ENCODE results near the gene SDE2. TPM values are rescaled to one million over a fixed set of nuclear protein-coding genes. Genes with fewer than 3 reads are reported as not detected.

SDE2 gene
- total RNA-seq, 1 donor from 2014 or later = 21.5 TPM

DNA sequence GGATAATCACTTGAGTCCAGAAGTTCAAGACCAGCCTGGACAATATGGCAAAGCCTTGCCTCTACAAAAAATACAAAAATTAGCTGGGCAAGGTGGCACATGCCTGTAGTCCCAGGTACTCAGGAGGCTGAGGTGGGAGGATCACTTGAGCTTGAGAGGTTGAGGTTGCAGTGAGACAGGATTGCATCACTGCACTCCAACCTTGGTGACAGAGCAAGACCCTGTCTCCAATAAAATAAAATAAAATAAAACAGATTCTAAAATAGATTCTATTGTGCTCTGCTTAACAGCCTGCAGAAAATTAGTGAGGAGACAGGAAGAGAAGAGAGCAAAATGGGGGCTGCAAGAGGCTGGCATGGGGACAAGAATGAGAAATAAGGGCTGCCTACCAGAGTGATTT lies 7.5 kb upstream of the SDE2 start:
- TF ChIP-seq, protein P1, sequence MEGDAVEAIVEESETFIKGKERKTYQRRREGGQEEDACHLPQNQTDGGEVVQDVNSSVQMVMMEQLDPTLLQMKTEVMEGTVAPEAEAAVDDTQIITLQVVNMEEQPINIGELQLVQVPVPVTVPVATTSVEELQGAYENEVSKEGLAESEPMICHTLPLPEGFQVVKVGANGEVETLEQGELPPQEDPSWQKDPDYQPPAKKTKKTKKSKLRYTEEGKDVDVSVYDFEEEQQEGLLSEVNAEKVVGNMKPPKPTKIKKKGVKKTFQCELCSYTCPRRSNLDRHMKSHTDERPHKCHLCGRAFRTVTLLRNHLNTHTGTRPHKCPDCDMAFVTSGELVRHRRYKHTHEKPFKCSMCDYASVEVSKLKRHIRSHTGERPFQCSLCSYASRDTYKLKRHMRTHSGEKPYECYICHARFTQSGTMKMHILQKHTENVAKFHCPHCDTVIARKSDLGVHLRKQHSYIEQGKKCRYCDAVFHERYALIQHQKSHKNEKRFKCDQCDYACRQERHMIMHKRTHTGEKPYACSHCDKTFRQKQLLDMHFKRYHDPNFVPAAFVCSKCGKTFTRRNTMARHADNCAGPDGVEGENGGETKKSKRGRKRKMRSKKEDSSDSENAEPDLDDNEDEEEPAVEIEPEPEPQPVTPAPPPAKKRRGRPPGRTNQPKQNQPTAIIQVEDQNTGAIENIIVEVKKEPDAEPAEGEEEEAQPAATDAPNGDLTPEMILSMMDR (IDR thresholded peaks at IDR 0.05; ENCODE audit: unreplicated experiment) = no peak
- Mint-ChIP-seq H3K27ac (no peak overlapping the region), H3K27me3 (ENCODE audit: low read depth) (no peaks in the 10 kb centered on the region), H3K36me3 (no peaks in the 10 kb centered on the region), H3K4me3 (no peak overlapping the region), H3K9me3 (no peaks in the 10 kb centered on the region), H3K4me1 (peaks cover 9% of the 10 kb centered on the region)
- DNase-seq (ENCODE audit: low spot score in 2 of 2, unreplicated experiment in 2 of 2) = no peak

DNA sequence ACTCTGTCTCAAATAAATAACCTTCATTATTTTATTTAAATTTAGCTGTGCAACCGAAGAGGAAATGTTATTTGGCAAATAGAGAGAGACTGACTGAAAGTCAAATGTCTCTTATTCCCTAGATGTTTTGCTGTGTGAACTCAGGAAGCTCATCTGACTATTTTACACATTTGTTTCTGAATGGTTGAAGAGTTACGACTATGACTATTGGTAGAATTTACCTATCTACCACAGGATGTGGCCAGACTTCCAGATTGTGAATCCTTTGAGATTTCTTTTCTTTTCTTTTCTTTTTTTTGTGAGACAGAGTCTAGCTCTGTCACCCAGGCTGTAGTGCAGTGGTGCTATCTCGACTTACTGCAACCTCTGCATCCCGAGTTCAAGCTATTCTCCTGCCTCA lies 5.3 kb upstream of the SDE2 start:
- Mint-ChIP-seq H3K27ac (no peak overlapping the region), H3K4me3 (no peak overlapping the region), H3K36me3 (no peaks in the 10 kb centered on the region), H3K27me3 (ENCODE audit: low read depth) (no peaks in the 10 kb centered on the region), H3K4me1 (peaks cover 12% of the 10 kb centered on the region), H3K9me3 (no peaks in the 10 kb centered on the region)
- TF ChIP-seq, protein P1 (IDR thresholded peaks at IDR 0.05; ENCODE audit: unreplicated experiment) = no peak
- no peak for DNase-seq (ENCODE audit: low spot score in 2 of 2, unreplicated experiment in 2 of 2)

DNA sequence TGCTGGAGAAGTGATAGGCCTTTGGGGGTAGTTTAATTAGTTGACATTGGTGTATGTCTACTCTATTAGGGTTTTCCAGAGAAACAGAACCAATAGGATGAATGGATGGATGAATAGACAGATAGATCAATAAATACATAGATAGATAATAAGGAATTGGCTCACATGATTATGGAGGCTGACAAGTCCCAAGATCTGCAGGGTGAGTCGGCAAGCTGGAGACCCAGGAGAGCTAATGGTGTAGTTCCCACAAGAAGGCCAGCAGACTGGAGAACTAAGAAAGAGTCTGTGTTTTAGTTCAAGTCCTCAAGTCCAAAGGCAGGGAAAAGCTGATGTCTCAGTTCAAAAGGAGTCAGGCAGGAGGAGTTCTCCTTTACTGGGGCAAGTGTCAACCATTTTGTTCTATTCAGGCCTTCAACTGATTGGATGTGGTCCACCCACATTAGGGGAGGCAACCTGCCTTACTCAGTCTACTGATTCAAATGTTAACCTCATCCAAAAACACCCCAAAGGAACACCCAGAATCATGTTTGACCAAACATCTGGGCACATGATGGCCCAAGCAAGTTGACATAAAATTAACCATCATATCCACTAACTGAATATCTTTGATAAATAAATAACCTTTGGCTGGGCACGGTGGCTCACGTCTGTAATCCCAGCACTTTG lies 4.5 kb upstream of the SDE2 start:
- no peak for DNase-seq (ENCODE audit: low spot score in 2 of 2, unreplicated experiment in 2 of 2)
- Mint-ChIP-seq H3K36me3 (no peaks in the 10 kb centered on the region), H3K9me3 (no peaks in the 10 kb centered on the region), H3K4me1 (peaks cover 15% of the 10 kb centered on the region), H3K27ac (no peak overlapping the region), H3K4me3 (no peak overlapping the region), H3K27me3 (ENCODE audit: low read depth) (no peaks in the 10 kb centered on the region)
- TF ChIP-seq, protein P1 (IDR thresholded peaks at IDR 0.05; ENCODE audit: unreplicated experiment) = no peak

DNA sequence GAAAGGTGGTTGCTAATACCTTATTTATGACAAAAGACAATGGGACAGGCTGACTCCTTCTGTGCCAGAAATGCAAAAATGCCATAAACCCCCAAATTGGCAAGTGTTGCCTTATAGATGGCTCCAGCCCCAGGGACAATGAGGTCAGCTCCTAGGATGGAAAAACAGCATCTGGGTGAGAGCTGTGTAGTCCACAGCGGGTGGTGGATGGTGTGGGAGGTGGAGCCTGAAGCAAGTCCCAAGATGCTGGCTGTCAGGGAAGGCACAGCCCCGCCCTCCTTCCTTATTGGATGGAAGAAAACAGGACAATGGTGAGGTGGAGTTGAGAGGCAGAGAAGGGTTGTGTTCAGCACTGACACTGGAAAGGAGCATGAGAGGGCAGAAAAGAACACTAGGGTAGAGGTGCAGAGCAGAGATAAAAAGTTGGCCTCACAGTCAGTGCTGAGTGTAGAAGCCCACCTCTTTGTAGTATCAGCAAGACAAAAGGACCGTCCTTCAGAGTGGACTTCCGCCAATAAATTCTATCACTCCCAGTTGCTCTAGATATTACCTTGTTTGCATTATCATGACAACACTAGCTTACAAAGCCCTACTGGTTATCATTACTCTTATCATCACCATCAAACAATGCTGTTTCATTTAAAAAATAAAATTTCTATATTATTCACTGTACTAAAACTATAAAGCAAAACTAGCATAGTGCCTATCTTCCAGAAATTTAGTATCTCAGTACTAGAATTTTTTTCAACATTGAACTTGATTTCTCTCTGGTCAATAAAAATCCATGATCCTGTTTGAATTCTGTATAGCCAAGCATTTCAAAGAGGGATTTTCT lies 3.7 kb upstream of the SDE2 start:
- TF ChIP-seq, protein P1 (IDR thresholded peaks at IDR 0.05; ENCODE audit: unreplicated experiment) = no peak
- no peaks in the 10 kb centered on the region for H3K36me3 Mint-ChIP-seq
- H3K27ac Mint-ChIP-seq = no peak overlapping the region
- H3K9me3 Mint-ChIP-seq = no peaks in the 10 kb centered on the region
- DNase-seq (ENCODE audit: low spot score in 2 of 2, unreplicated experiment in 2 of 2) = no peak
- H3K27me3 Mint-ChIP-seq (ENCODE audit: low read depth) = no peaks in the 10 kb centered on the region
- no peak overlapping the region for H3K4me3 Mint-ChIP-seq
- H3K4me1 Mint-ChIP-seq = peaks cover 20% of the 10 kb centered on the region

DNA sequence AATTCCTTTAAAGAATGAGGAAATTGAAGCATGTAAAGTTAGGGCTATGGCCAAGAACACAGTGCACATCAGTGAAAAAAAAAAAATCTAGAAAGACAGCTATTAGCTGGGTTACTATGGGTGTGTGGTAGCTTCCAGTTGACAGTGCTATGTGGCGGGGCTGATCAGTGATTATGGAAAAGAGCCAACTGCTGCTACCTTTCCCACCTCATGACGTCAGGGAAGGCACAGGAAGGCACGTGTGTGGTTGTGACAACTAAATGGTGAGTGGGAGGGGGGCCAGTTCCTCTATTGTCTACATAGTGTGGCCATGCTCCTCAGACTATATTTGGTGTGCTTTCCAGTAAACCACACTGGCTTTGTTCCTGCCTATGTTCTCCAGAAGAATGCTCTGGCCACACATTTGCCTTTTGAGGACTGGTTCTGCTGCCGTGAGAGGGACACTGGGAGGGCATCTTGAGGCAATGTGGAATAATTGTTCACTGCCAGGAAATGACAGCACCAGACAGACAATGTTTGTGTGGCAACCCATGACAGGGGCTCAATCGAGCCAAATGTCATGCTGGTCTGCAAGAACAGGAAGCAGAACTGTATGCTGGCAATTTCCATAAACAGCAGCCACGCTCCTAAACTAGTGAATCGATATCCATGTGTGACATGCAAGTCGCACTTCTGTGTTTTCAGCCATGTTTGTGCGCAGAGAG lies 3.0 kb upstream of the SDE2 start:
- no peaks in the 10 kb centered on the region for H3K36me3 Mint-ChIP-seq
- H3K27ac Mint-ChIP-seq = peak overlapping the region; percentile 8
- no peak overlapping the region for H3K4me3 Mint-ChIP-seq
- H3K9me3 Mint-ChIP-seq = no peaks in the 10 kb centered on the region
- no peak for DNase-seq (ENCODE audit: low spot score in 2 of 2, unreplicated experiment in 2 of 2)
- H3K27me3 Mint-ChIP-seq (ENCODE audit: low read depth) = no peaks in the 10 kb centered on the region
- H3K4me1 Mint-ChIP-seq = peaks cover 23% of the 10 kb centered on the region
- TF ChIP-seq, protein P1 (IDR thresholded peaks at IDR 0.05; ENCODE audit: unreplicated experiment) = no peak
